Measurements from ENCODE around the gene CCL23.

GRCh38 chr17:35986643-35987042 lies 31.1 kb downstream of the CCL23 start, which contains the start of gene CCL14:
- no peak for TF ChIP-seq CTCF (conservative IDR thresholded peaks at IDR 0.05; ENCODE audit: low read depth, low read length)
- no peak for TF ChIP-seq EZH2 (IDR thresholded peaks at IDR 0.05; ENCODE audit: low read length, unreplicated experiment)
